HepG2 (cell line): ENCODE results near the gene DLG2. TPM values are rescaled to one million over a fixed set of nuclear protein-coding genes. Genes with fewer than 3 reads are reported as not detected.

Source experiments
- ATAC-seq: fragments of 200-7000 bp; cut with Tn5 transposase; 3 replicates; pipeline ENCODE4 v1.9.1; 2020; ENCODE audit warnings: mild to moderate bottlenecking, moderate library complexity
- BruUV-seq: library from RNA; stranded (reverse); fragments of 400-500 nt; replicated peaks from 2 replicates; lab custom pipeline; 2021; lab: Mats Ljungman, UMichigan
- CTCF ChIA-PET: fragments of 300-600 bp; formaldehyde crosslinking; extraction: SDS; loops from one replicate; lab custom pipeline; 2021; ENCODE audit warnings: low total read pairs, inconsistent platforms, low intra/inter-chr PET ratio; lab: Yijun Ruan, JAX
- POLR2A ChIA-PET: fragments of 350-600 bp; sonication (Branson Sonifier 250); formaldehyde crosslinking; loops from one replicate; lab custom pipeline; 2020; ENCODE audit warnings: antibody characterized with exemption, inconsistent platforms; lab: Yijun Ruan, JAX
- DNase-seq: peaks from one replicate; pipeline ENCODE4 v3.0.0-alpha.2; 2015; ENCODE audit warnings: low spot score
- FAIRE-seq: peaks from 3 replicates; lab custom pipeline; 2011; peaks lifted over from hg19 to GRCh38; lab: Jason Lieb, UNC
- H2AFZ ChIP-seq: one replicate; pipeline ENCODE4 v1.6.1; 2011; ENCODE audit warnings: low read length, inconsistent platforms
- H3K27ac ChIP-seq: fragments of 300-600 bp; 3 replicates; pipeline ENCODE4 v1.8.0; 2011; ENCODE audit warnings: mixed run types, mild to moderate bottlenecking, mixed read lengths, low read length, inconsistent platforms; ENCODE audit not compliant: insufficient read depth; ENCODE audit errors: extremely low read length
- H3K27me3 ChIP-seq, 2 experiments: fragments of 200-600 bp in 1 of 2; 2 replicates in 1 of 2; 3 replicates in 1 of 2; pipeline versions ENCODE4 v1.6.0 to v1.8.0; 2011; ENCODE audit warnings: low read length in 2 of 2, mild to moderate bottlenecking in 2 of 2, moderate library complexity in 2 of 2, inconsistent platforms in 1 of 2; ENCODE audit not compliant: insufficient read depth in 2 of 2, control insufficient read depth in 1 of 2
- H3K36me3 ChIP-seq, 2 experiments: fragments of 200-600 bp in 1 of 2; replicated peaks in 1 of 2; 2 replicates in 1 of 2; 3 replicates in 1 of 2; pipeline versions ENCODE4 v1.5.1 to v1.8.0; 2011; ENCODE audit warnings: low read length in 2 of 2, inconsistent platforms in 1 of 2; ENCODE audit not compliant: insufficient read depth in 2 of 2, control insufficient read depth in 1 of 2
- H3K4me1 ChIP-seq: 2 replicates; pipeline ENCODE4 v1.5.1; 2012; ENCODE audit warnings: low read length, inconsistent platforms; ENCODE audit not compliant: insufficient read depth
- H3K4me2 ChIP-seq: 2 replicates; pipeline ENCODE4 v1.6.0; 2011; ENCODE audit warnings: low read depth, low read length, inconsistent platforms
- H3K4me3 ChIP-seq, 3 experiments: fragments of 200-600 bp in 1 of 3; sonication (generic), shearing (Covaris generic) in 1 of 3; replicated peaks in 1 of 3; 2 replicates each; pipeline ENCODE4 v1.5.1; 2011 to 2016; ENCODE audit warnings: low read length in 3 of 3, inconsistent platforms in 2 of 3, low read depth in 2 of 3, mild to moderate bottlenecking in 2 of 3, control low read depth in 1 of 3, mixed read lengths in 1 of 3; ENCODE audit not compliant: insufficient read depth in 1 of 3
- H3K79me2 ChIP-seq: one replicate; pipeline ENCODE4 v1.6.1; 2011; ENCODE audit warnings: low read length, inconsistent platforms; ENCODE audit not compliant: insufficient read depth
- H3K9ac ChIP-seq: 2 replicates; pipeline ENCODE4 v1.6.0; 2011; ENCODE audit warnings: mild to moderate bottlenecking, low read depth, low read length, inconsistent platforms; ENCODE audit not compliant: insufficient read depth
- H3K9me3 ChIP-seq: 2 replicates; pipeline ENCODE4 v1.5.1; 2012; ENCODE audit warnings: mild to moderate bottlenecking, low read length
- H4K20me1 ChIP-seq: 2 replicates; pipeline ENCODE4 v1.6.0; 2011; ENCODE audit warnings: inconsistent platforms, mild to moderate bottlenecking, low read length, moderate library complexity; ENCODE audit not compliant: insufficient read depth
- FOXA1 ChIP-seq, 2 experiments: fragments of 450-650 bp in 1 of 2; sonication (generic) in 1 of 2; formaldehyde crosslinking in 1 of 2; IDR thresholded peaks; 2 replicates each; pipeline versions ENCODE4 v1.4.0 to v1.6.1; 2016 to 2020; ENCODE audit warnings: missing genetic modification reagents in 1 of 2
- SOX5 ChIP-seq: IDR thresholded peaks from 2 replicates; pipeline ENCODE4 v1.6.1; 2016; ENCODE audit warnings: borderline replicate concordance
- ZNF10 ChIP-seq: sonication (generic); formaldehyde crosslinking; IDR thresholded peaks from 2 replicates; pipeline ENCODE4 v1.4.0; 2020; ENCODE audit warnings: mild to moderate bottlenecking, low read depth, missing genetic modification reagents, borderline replicate concordance
- ZNF232 ChIP-seq: sonication (generic); formaldehyde crosslinking; IDR thresholded peaks from 2 replicates; pipeline ENCODE4 v1.4.0; 2020; ENCODE audit warnings: missing genetic modification reagents, borderline replicate concordance
- ZNF570 ChIP-seq: sonication (generic); formaldehyde crosslinking; IDR thresholded peaks from 2 replicates; pipeline ENCODE4 v1.4.0; 2020; ENCODE audit warnings: mild to moderate bottlenecking, missing genetic modification reagents, borderline replicate concordance
- WGBS: methylation state at CpG from one replicate; pipeline ENCODE4 v1.1.6; 2017; ENCODE audit warnings: low lambda C conversion rate; 5-methylcytosine and 5-hydroxymethylcytosine counted together
- in situ Hi-C: cut with HindIII; loops from 2 replicates; pipeline ENCODE4 v1.10.0; 2017; ENCODE audit warnings: low pct_unique_long_range_greater_than_20kb; ENCODE audit not compliant: extremely low pct_ligation_motif_present
- intact Hi-C: fragments of 100-400 bp; cut with micrococcal nuclease; formaldehyde crosslinking; loops from one replicate; pipeline ENCODE4 v1.10.0; 2022; ENCODE audit not compliant: unreplicated experiment
- polyA plus RNA-seq, 8 experiments: library from polyadenylated mRNA; depleted of rRNA in 3 of 8; stranded (reverse) in 7 of 8; unstranded in 1 of 8; fragments of >200 nt; fragmentation: Illumina TruSeq in 4 of 8; extraction: Trizol in 4 of 8; gene quantifications; 2 replicates each; pipeline versions ENCODE4 v1.2.1 to v1.2.3, GENCODE V29; 2011 to 2016; ENCODE audit warnings: low read depth in 4 of 8, missing spikeins in 1 of 8, mixed read lengths in 1 of 8; ENCODE audit not compliant: insufficient read depth in 1 of 8
- total RNA-seq, 5 experiments: library from RNA; depleted of rRNA; stranded (reverse); fragments of >200 nt; fragmentation: Illumina TruSeq; extraction: Trizol; gene quantifications; 2 replicates each; pipeline ENCODE4 v1.2.3, GENCODE V29; 2016; ENCODE audit warnings: low read depth in 1 of 5
- TF ChIP-seq, protein P1 (sequence below): sonication (generic); formaldehyde crosslinking; IDR thresholded peaks from 2 replicates; pipeline ENCODE4 v1.9.0; 2021; ENCODE audit warnings: mild to moderate bottlenecking, missing genetic modification reagents
- TF ChIP-seq, protein P2 (sequence below): sonication (generic); formaldehyde crosslinking; IDR thresholded peaks from 2 replicates; pipeline ENCODE4 v1.4.0; 2020; ENCODE audit warnings: mild to moderate bottlenecking, missing genetic modification reagents
- TF ChIP-seq, protein P3 (sequence below), 2 experiments: sonication (generic) in 1 of 2; formaldehyde crosslinking in 1 of 2; IDR thresholded peaks; 2 replicates each; pipeline versions ENCODE4 v1.5.1 to v1.6.1; 2011 to 2020; ENCODE audit warnings: borderline replicate concordance in 1 of 2, low read depth in 1 of 2, low read length in 1 of 2, mild to moderate bottlenecking in 1 of 2, missing genetic modification reagents in 1 of 2, moderate library complexity in 1 of 2

Gene DLG2
- total and polyA plus RNA-seq, 2 of the 13 experiments (the other 11 are each of a cell fraction or from before 2014, with no cell fraction given): 0.46 to 1.0 TPM

DNA sequence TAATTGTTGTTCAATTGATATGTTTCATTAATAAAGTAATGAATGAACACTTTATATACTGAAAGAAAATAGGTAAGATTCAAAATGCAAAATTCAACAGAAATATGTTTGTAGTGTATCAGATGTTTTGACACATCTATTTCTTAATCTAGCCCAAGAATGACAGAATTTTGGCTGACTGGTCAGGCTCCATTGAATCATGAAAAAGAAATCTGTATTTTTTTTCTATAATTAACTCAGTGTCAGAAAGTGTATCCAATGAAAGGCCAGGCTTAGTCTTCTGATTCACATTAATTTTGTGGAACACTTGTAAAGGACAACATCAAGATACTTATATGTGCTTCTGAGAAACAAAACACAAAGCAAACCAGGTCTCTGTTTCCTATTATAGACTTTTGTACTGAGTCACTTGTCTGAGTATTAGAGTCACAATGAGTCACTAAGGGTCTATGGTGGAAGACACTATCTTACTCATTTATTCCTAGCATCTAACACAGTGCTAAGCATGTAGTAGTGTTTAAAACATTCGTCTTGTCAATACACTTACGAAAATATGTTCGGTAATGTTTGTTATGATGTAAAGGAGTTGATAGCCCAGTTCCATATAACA lies 2043.3 kb downstream of the DLG2 start:
- DNase-seq (no peak), FAIRE-seq (no peak), ATAC-seq (no peak)
- Histone ChIP-seq H3K36me3 (no peaks in the 10 kb centered on the region), H3K79me2 (no peaks in the 10 kb centered on the region), H3K4me1 (no peaks in the 10 kb centered on the region), H2AFZ (no peak overlapping the region), H3K4me2 (no peak overlapping the region), H3K27ac (no peak overlapping the region), H4K20me1 (no peaks in the 10 kb centered on the region), H3K4me3 (no peak overlapping the region), H3K9ac (no peak overlapping the region), H3K27me3 (no peaks in the 10 kb centered on the region; a peak in 1 of 5 replicates), H3K9me3 (no peaks in the 10 kb centered on the region)
- in situ Hi-C loops: no loop called here
- CTCF ChIA-PET: no interaction called here
- TF ChIP-seq SOX5: no peak
- no peak for TF ChIP-seq ZNF232 (CRISPR knock-in tag)
- no peak for TF ChIP-seq FOXA1 (IDR thresholded peaks at IDR 0.05)
- TF ChIP-seq FOXA1 (CRISPR knock-in tag; IDR thresholded peaks at IDR 0.05): no peak
- TF ChIP-seq ZNF10 (CRISPR knock-in tag): no peak
- no peak for TF ChIP-seq ZNF570
- TF ChIP-seq, protein P1, sequence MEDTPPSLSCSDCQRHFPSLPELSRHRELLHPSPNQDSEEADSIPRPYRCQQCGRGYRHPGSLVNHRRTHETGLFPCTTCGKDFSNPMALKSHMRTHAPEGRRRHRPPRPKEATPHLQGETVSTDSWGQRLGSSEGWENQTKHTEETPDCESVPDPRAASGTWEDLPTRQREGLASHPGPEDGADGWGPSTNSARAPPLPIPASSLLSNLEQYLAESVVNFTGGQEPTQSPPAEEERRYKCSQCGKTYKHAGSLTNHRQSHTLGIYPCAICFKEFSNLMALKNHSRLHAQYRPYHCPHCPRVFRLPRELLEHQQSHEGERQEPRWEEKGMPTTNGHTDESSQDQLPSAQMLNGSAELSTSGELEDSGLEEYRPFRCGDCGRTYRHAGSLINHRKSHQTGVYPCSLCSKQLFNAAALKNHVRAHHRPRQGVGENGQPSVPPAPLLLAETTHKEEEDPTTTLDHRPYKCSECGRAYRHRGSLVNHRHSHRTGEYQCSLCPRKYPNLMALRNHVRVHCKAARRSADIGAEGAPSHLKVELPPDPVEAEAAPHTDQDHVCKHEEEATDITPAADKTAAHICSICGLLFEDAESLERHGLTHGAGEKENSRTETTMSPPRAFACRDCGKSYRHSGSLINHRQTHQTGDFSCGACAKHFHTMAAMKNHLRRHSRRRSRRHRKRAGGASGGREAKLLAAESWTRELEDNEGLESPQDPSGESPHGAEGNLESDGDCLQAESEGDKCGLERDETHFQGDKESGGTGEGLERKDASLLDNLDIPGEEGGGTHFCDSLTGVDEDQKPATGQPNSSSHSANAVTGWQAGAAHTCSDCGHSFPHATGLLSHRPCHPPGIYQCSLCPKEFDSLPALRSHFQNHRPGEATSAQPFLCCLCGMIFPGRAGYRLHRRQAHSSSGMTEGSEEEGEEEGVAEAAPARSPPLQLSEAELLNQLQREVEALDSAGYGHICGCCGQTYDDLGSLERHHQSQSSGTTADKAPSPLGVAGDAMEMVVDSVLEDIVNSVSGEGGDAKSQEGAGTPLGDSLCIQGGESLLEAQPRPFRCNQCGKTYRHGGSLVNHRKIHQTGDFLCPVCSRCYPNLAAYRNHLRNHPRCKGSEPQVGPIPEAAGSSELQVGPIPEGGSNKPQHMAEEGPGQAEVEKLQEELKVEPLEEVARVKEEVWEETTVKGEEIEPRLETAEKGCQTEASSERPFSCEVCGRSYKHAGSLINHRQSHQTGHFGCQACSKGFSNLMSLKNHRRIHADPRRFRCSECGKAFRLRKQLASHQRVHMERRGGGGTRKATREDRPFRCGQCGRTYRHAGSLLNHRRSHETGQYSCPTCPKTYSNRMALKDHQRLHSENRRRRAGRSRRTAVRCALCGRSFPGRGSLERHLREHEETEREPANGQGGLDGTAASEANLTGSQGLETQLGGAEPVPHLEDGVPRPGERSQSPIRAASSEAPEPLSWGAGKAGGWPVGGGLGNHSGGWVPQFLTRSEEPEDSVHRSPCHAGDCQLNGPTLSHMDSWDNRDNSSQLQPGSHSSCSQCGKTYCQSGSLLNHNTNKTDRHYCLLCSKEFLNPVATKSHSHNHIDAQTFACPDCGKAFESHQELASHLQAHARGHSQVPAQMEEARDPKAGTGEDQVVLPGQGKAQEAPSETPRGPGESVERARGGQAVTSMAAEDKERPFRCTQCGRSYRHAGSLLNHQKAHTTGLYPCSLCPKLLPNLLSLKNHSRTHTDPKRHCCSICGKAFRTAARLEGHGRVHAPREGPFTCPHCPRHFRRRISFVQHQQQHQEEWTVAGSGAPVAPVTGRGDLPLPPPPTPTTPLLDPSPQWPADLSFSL (CRISPR knock-in tag): no peak
- TF ChIP-seq, protein P2, sequence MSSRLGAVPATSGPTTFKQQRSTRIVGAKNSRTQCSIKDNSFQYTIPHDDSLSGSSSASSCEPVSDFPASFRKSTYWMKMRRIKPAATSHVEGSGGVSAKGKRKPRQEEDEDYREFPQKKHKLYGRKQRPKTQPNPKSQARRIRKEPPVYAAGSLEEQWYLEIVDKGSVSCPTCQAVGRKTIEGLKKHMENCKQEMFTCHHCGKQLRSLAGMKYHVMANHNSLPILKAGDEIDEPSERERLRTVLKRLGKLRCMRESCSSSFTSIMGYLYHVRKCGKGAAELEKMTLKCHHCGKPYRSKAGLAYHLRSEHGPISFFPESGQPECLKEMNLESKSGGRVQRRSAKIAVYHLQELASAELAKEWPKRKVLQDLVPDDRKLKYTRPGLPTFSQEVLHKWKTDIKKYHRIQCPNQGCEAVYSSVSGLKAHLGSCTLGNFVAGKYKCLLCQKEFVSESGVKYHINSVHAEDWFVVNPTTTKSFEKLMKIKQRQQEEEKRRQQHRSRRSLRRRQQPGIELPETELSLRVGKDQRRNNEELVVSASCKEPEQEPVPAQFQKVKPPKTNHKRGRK (CRISPR knock-in tag): no peak
- TF ChIP-seq, protein P3, sequence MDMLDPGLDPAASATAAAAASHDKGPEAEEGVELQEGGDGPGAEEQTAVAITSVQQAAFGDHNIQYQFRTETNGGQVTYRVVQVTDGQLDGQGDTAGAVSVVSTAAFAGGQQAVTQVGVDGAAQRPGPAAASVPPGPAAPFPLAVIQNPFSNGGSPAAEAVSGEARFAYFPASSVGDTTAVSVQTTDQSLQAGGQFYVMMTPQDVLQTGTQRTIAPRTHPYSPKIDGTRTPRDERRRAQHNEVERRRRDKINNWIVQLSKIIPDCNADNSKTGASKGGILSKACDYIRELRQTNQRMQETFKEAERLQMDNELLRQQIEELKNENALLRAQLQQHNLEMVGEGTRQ (IDR thresholded peaks at IDR 0.05; ENCODE audit: low read depth, low read length): no peak
- TF ChIP-seq, protein P3 (CRISPR knock-in tag; IDR thresholded peaks at IDR 0.05; ENCODE audit: borderline replicate concordance): no peak
- BruUV-seq: no TSS peak
- POLR2A ChIA-PET: no interaction called here
- 0% methylated on average over 3 of the region's 3 CpGs for WGBS
- intact Hi-C loops: no loop called here
